NCI-H526 treated with DMSO at 0.1 percent for 48 hours (cell line): ENCODE data around the gene ZNF107.
"Not testable (repeated sequence)": the region's sequence is repeated elsewhere in the genome, so short reads cannot be mapped to it uniquely, and the experiment has no call there.

Experiments used
- DNase-seq: peaks from one replicate; lab custom pipeline; 2025; lab: John Stamatoyannopoulos, UW

ZNF107 gene

GRCh38 chr7:64736575-64736974 lies 70.6 kb downstream of the ZNF107 start:
- DNase-seq, result no peak

GRCh38 chr7:64738403-64738802 lies 72.5 kb downstream of the ZNF107 start:
- not testable (repeated sequence) for DNase-seq

GRCh38 chr7:64738953-64739352 lies 73.0 kb downstream of the ZNF107 start:
- not testable (repeated sequence) for DNase-seq

DNA sequence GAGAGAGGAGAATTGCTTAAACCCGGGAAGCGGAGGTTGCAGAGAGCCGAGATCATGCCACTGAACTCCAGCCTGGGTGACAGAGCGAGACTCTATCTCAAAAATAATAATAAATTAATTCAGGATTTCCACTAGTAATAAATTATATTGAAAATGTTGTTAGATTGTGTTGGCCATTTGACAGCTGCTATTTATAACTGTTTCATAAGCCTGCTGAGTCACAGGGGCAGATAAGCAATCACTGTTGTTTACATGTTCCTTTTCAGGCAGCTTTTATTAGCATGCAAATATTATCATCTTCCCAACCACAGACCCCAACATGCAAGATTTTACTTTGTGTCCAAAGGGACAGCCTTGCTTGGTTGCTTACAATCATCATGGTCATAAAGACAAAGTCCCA lies 78.7 kb downstream of the ZNF107 start:
- DNase-seq, result no peak

GRCh38 chr7:64747802-64748201 lies 81.9 kb downstream of the ZNF107 start:
- DNase-seq, result no peak

DNA sequence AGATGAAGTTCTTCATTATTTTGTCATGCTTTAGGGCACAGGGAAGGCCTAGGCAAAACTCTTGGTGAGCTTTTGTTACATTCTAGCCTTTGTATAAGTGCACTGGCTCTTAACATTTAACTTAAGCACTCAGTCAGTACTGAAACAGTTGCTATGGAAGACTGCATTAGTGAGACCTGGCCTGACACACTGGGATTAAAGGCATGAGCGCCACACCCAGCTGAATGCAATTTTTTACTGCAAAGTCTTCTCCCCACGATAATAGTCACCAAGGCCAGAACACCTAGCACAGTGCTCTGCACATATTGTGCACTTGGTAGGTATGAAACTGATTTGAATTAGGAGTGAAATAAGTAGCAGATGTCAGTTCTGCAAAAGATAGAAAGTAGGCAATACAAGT lies 87.1 kb downstream of the ZNF107 start:
- DNase-seq, result no peak

GRCh38 chr7:64755865-64756264 lies 89.9 kb downstream of the ZNF107 start:
- DNase-seq, result no peak

- peak; percentile 5 for DNase-seq
Observed at GRCh38 chr7:64758151-64758550, 92.2 kb downstream of the ZNF107 start.
